Measurements from ENCODE around the gene HBEGF.

GRCh38 chr5:140345919-140346347, 470 bp downstream of the HBEGF start:
- TF ChIP-seq CTCF (conservative IDR thresholded peaks at IDR 0.05) (no peak), ZFX (IDR thresholded peaks at IDR 0.05) (no peak)

Data from C4-2B (cell line).